DMS114 treated with DMSO at 0.1 percent for 48 hours (cell line): ENCODE results near the gene ROBO1.
"Not testable (repeated sequence)": the region's sequence is repeated elsewhere in the genome, so short reads cannot be mapped to it uniquely, and the experiment has no call there.

Experiments
- DNase-seq: peaks from one replicate; lab custom pipeline; 2025; ENCODE audit not compliant: unreplicated experiment; lab: John Stamatoyannopoulos, UW

The ROBO1 gene

DNA sequence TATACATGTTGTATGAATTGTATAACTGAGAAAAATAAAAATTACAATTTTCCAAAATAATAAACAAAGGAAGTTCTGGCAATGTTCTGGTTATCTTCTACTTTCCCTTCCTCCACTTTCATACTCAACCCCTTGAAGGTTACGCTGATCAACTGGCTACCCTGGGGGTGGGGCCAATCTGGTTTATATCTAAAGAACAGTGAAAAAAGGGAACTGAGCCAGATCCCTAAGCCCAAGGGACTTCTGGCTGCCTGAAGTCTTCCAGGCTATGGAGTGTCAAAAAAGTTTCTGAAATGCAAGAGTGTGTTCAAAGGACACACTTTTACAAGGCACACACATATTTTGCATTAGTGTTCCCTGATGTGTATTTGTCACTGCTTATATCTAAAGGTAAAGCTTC, 591.9 kb downstream of the ROBO1 start:
- no peak for DNase-seq

DNA sequence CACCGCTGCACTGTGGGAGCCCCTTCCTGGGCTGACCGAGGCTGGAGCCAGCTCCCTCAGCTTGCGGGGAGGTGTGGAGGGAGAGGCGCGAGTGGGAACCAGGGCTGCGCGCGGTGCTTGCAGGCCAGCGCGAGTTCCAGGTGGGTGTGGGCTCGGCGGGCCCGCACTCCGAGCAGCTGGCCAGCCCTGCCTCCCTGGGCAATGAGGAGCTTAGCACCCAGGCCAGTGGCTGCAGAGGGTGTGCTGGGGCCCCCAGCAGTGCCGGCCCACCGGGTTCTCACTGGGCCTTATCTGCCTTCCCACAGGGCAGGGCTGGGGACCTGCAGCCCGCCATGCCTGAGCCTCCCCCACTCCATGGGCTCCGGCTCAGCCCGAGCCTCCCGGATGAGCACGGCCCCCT, 594.5 kb downstream of the ROBO1 start:
- not testable (repeated sequence) for DNase-seq

DNA sequence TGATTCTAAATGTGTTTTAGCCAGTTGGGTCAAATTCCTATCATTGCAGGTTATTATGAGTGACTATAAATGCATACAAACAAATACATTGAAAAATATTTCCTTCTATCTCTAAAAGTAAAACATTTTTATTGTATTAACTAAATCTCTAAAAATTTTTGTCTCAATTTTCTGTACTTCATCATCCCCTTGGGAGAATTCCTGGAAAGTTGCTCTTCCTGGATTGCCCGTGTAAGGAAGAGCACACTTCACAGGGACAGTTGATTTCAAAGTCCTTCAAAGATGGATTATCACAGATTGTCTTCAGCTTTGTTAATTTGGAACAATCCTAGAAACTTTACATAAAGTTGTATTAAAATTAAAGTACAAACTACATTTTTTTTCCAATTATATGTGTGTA, 595.6 kb downstream of the ROBO1 start:
- no peak for DNase-seq

DNA sequence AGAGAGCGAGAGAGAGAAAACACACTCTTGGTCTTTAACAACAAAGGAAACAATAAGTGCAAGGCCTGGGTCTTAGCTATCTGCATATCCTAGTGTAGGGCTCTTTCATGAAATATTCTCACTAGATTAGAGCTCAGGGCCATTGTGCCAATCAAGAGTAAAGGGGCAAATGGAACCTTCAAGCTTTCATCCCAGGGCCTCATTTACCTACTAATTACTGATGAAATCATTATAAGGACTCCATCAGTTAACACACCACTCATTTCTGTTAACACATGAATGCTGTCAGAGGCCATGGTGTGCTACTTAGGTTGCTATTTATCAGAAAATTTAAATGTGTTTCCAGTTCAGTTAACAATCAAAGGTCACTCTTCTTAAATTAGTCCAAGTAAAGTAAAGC, 597.8 kb downstream of the ROBO1 start:
- DNase-seq, result no peak

DNA sequence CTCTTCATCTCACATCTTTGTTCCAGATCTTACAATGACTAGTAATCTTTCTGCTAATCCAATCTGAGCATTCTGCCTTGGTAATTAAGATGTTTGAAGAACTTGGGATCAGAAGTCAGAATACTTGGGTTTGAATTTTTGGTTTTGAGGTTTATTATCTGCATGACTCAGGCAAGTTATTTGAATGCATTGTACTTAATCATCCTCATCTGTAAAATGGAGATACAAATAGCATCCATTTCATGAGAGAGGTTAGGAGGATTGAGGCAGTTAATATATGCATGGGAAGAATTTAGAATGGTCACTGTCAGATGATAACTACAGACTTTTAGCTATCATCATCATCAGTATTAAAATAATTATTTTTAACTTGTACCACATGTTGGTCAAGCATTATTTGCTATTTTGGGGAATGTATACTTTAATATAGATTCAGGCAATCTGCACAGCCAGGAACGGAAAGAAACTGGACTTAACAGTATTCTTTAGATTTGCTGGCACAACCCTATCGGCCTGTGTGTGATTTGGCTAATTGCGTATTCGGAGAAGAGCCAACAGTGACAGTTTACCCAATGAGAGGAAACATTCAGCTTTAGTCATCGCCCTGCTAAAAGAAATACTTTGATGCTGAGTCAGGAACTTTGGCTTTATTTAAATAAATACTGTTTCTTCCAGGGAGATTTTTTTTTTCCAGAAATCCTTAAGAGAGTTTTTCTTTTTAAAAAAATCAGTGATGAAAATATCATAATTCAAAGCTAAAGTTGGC, 600.0 kb downstream of the ROBO1 start:
- no peak for DNase-seq

DNA sequence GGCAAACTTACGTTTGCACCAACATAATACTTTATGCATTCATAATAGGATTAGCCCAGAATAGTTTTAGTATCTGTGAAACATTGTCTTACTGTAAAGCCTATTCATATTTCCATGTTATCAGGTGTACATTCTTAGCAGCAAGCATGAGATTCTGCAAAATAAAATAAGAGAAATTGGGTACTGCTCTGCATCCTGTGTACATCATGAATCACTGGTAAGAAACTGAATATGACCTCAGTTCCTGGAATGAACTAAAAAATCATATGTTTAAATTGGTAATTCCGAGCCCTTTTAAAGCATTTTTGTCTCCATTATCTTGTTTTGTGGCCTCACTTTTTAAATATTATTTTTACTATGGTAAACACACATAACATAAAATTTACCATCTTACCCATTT, 605.1 kb downstream of the ROBO1 start:
- no peak for DNase-seq

DNA sequence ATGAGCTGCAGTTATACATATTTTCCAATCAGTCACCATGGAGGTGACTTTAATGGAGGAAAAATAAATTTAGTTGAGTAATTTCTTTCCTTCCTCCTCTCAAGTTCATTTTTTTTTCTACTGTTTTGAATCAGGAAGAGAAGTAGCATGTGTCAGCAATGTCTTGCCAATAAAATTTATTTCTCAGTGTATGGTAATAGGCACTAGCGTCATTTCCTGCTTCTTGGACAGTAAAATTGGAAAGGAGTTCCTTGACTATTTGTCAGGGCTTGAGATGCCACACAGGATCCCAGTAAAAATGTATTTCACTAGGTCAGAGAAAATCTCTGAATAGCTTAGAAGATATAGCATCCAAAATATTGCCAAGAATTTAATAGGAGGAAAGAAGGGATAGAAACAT, 605.9 kb downstream of the ROBO1 start:
- DNase-seq, result no peak

DNA sequence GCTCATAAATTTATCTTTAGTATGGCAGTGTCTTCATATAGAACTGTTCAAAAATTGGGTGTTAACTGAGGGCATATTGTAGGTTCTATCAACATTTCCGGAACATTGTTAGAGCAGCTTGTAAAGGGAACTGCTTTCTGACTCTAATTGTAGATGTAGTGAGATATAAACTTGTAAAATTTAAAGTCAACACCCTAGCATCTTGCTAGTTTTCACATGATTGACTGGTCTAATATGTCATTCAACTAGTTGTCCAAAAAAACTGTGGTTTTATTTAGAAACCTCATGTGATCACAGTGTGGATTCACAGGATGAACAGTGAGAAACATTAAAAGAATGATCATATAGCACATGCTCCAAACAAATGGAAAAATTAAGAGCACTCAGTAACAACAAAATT, 607.4 kb downstream of the ROBO1 start:
- DNase-seq, result no peak

DNA sequence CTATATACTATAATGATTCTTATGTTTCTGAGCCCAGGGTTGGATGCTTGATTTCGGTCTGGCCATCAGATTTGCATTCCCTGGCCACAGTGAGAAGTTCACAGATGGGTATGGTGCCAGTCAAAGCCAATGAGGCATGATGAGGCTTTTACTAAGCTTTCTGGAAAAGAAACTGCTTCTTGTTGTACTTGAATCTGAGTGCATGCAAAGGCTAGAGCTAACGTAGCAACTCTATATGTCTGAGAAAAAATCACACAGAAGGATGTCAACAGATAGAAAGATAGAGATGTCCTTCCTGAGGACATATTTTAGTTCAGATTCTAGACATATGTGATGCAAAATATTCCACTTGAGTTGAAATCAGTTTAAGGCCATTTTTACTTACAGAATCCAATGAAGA, 608.1 kb downstream of the ROBO1 start:
- DNase-seq, result no peak

DNA sequence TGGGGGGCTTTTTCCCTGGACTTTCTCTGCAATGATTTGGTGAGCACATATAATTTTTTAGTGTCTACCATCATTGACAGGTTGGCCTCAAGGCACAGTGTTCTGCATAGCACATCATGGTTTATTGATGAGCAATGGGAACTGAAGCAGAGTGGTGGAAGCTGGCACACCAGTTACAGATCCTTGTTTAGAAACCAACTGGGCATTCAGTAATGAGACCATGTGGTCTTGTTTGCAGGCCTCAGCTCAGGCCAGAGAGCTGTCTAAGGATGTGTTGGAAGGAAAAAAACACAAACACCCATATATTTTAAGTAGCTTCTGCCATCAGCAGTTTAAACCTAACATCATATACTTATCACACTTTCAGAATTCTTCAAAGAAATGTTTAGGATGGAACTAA, 610.6 kb downstream of the ROBO1 start:
- DNase-seq, result no peak

DNA sequence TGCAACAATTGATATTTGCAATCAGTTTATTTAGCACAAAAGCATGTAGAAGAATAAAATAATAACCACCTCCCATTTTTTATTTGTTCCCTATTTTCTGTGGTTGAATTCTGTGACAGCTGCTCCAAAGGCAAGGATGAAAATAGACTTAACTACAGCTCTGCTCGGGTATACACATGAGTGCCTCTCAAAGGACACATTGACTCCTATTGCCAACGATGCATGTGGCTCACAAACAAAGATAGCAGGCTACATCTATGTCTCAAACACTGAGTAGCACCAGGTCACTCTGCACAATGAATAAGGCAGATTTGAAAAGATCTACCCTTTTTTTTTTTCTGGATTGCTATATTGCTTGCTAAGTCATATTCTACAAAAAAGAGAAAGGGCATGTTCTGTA, 612.9 kb downstream of the ROBO1 start:
- DNase-seq, result no peak

DNA sequence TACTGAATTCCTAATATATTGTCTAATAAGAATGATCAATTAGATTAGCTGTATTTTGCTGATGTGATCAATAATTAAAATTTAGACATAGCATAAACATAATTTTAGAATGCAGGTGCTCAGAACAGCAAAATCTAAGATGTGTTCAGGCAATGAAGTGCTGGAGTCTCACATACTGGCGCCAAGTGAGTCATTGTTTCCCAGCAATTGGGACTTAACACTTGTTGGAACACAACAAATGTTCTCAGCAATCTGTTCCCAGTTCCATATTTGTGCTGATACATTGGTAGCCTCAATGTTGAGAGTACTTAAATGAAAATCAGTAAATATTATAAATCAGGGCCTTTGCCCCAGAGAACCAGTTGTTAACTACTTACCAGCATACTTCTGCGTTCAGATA, 619.0 kb downstream of the ROBO1 start:
- no peak for DNase-seq

DNA sequence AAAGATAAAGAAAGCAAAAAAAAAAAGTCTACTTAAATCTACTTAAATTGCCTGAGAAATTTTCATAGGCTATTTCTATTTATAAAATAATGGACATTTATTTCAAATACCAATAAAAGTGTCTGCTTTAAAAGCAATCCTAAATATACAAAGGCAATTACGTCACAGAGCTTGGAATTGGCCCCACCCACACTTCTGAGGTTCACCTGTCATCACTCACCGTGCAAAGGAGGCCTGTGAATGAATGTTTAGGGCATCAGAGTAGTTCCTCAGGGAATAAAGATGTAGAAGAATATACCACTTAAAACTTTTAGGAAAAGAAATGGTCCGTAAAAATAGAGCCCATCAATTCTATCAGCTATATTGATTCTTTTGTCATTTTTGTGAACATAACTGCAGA, 621.8 kb downstream of the ROBO1 start:
- DNase-seq, result no peak

DNA sequence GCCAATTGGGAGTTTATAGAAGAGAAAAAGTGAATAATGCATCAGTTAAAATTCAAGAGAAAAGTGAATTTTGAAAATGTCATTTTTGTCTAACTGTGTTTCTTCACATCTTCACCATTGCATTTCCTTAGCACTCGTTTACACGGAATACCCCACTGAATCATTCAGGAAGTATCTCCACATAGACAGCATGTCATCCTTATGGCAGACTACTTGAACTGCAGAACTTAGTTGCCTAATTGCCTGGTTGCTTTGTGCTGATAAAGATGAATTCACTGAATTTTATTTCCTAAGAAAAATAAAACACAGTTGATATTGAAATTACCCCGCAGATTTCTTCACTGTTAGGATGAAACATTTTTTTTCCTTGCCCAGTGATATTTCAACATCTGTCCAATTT, 627.1 kb downstream of the ROBO1 start:
- no peak for DNase-seq

DNA sequence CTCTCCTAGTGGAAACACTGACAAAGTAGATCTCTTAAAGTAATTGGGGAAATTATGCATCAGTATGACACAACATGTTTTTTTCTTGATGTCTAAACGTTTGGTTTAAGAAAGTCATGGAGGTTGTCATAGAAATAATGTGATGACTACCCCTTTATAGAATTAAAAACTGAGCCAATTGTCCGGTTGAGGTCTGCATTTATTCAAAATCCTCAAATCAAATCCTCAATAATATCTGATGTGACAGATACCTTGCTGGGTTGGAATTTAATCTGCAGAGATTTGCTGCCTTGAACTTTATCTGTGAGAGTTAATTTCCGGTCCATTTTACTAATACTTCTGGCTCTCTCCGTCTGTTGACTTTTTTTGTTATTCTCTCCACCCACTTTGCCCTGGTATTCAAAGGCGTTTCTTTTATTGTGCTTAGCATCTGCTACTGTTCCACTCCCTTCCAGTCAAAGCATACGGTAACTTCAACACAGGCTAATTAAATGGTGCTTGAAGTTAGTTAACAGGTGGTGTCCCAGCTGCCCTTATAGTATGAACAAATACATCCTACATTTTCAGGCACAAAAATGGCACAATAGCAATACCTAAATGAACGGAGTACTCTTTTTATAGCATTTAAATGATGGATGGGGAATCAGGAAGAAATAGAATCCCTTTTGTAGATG, 628.3 kb downstream of the ROBO1 start:
- DNase-seq, result no peak

DNA sequence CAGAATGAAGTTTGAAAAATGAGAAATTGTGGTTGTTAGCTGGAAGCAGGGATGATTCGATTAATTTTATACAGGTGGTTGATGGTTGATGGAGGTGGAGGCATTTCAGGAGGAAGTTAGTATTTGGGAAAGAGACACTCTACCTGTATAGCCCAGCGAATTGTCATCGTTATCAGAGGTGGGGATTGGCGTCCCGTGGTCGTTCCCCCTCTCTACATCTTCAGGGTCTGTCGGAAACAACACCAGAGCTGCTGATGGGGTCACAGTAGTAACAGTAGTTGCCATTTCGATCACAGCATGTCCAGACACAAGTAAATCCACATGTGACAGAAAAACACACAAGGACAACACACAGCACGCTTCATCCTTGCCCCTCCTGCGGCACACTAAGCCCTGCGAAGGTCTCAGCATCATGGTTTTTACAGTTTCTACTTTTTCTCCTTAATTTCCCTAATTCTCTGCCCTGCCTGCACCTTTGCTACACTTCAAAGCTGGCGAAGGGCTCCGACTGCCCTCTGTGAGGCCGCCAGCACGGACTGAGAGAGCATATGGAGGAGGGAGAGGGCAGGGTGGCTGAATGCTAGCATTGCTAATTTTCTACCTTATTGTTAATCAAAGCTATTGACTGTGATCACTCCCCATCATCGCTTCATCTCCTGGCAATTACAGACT, 642.3 kb downstream of the ROBO1 start:
- no peak for DNase-seq

DNA sequence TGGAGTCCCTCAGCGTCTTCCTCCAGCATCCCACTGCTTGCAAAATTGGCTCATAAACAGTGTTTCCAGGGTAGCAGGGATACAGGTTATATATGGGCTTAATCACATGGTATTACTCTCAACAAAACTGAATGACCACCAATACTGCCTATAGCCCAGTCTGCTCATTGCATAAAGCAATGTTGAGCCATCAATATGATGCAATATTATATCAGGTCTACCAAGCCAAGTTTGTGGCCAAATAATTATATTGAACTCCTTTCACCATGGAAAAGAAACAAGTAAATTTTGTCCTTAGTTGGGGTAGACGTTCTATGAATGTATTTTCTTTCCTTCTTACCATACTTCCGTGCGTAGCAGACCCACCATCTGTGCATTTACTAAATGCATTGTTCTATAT, 652.3 kb downstream of the ROBO1 start:
- DNase-seq, result no peak

DNA sequence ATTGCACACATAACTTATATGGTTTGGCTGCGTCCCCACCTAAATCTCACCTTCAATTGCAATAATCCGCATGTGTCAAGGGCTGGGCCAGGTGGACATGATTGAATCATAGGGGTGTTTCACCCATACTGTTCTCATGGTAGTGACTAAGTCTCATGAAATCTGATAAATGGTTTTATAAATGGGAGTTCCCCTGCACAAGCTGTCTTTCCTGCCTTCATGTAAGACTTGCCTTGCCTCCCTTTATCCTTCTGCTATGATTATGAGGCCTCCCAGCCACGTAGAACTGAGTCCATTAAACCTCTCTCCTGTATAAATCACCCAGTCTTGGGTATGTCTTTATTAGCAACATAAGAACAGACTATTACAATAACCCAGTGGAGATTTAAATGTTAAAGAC, 653.9 kb downstream of the ROBO1 start:
- DNase-seq, result no peak

DNA sequence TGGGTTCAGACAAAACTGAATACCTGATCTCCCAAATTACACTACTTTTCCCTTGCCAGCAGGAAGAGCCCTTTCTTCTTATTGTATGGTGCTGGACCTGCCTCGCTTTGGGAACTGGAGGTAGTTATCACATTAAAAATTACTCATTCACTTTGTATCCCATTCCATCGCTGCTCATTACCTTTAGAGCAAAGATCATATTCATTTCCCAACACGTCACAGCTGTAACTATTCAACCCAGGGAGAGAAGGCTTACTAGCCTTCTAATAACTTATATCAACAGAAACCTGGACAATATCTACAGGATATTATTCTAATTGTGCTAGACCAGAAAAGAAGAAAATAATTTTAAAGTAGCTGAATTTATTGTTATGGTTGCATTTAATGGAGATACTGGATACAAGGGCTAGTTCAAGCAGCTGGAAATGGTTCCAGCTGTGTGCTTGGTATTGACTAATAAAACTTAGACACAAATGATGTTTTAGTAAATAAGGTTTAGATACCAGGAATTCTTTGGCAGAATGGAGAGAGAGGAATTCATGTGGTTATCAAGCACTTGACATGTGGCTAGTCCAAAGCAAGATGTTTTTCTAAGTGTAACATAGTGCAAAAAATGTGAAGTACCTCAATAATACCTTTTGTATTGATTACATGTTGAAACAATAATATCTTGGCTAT, 656.3 kb downstream of the ROBO1 start:
- DNase-seq, result no peak

DNA sequence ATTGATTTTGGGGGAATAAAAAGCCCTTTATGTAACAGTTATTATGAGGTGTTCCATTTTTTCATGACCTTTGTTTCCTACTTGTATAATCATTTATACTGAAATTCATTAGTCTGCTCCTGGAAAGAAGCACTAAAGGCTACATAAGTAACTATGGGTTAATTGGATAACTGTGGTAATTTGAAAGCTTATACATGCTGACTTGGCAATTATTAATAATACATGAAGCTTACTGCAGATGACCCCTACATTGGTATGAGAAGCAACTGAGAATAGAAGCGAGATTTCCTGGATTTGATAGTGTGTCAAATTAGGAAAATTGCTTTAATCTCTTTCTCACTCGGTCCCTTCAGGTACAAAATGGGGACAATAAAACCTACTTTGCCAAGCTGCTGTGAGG, 658.0 kb downstream of the ROBO1 start:
- no peak for DNase-seq

DNA sequence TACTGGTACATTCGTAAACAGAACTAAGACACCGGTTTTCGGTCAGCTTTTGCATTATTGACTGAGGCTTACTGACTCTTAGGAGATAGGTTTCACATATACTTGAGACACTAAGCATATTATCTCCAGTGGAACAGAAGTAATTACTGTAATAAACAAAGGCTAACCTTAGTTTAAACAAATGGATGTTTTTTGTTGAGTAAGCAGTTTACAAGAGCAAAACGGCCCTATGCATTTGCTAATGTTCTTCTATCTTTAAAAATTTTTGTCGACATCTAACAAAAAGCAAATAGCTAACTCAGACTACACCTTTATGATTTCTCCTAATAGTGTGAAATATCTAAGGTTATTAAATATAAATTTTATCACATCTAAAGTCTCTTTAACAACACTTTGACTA, 664.5 kb downstream of the ROBO1 start:
- no peak for DNase-seq
